DND-41 (cell line): ENCODE measurements around the gene RNU11.

Experiments
- ATAC-seq: fragments of 200-7000 bp; cut with Tn5 transposase; 3 replicates; pipeline ENCODE4 v1.9.1; 2021; ENCODE audit warnings: low read depth; ENCODE audit not compliant: insufficient read depth
- DNase-seq: peaks from one replicate; pipeline ENCODE4 v3.0.0-alpha.2; 2020
- H2AFZ ChIP-seq: 2 replicates; pipeline ENCODE4 v1.6.0; 2012; ENCODE audit warnings: low read depth, low read length
- H3K27ac ChIP-seq: 2 replicates; pipeline ENCODE4 v1.5.1; 2012; ENCODE audit warnings: low read length, inconsistent platforms
- H3K27me3 ChIP-seq: fragments of 200-600 bp; sonication (generic); 2 replicates; pipeline ENCODE4 v1.6.0; 2012; ENCODE audit warnings: low read length, mild to moderate bottlenecking, inconsistent platforms; ENCODE audit not compliant: insufficient read depth, poor library complexity
- H3K36me3 ChIP-seq: 2 replicates; pipeline ENCODE4 v1.5.1; 2012; ENCODE audit warnings: low read length, inconsistent platforms; ENCODE audit not compliant: insufficient read depth
- H3K4me1 ChIP-seq: 2 replicates; pipeline ENCODE4 v1.5.1; 2012; ENCODE audit warnings: mild to moderate bottlenecking, low read length; ENCODE audit not compliant: insufficient read depth
- H3K4me2 ChIP-seq: 2 replicates; pipeline ENCODE4 v1.6.0; 2012; ENCODE audit warnings: mild to moderate bottlenecking, moderate library complexity, low read length, inconsistent platforms; ENCODE audit not compliant: insufficient read depth
- H3K4me3 ChIP-seq, 2 experiments: fragments of 200-600 bp in 1 of 2; shearing (Covaris generic) in 1 of 2; 2 replicates each; pipeline ENCODE4 v1.5.1; 2012 to 2016; ENCODE audit warnings: inconsistent platforms in 2 of 2, low read length in 2 of 2, mild to moderate bottlenecking in 2 of 2, low read depth in 1 of 2, moderate library complexity in 1 of 2
- H3K79me2 ChIP-seq: 2 replicates; pipeline ENCODE4 v1.6.0; 2012; ENCODE audit warnings: low read length, inconsistent platforms; ENCODE audit not compliant: insufficient read depth
- H3K9ac ChIP-seq: 2 replicates; pipeline ENCODE4 v1.6.0; 2012; ENCODE audit warnings: low read depth, mild to moderate bottlenecking, inconsistent platforms, low read length, moderate library complexity
- H3K9me3 ChIP-seq: 2 replicates; pipeline ENCODE4 v1.5.1; 2012; ENCODE audit warnings: low read length, moderate library complexity, mild to moderate bottlenecking, inconsistent platforms; ENCODE audit not compliant: insufficient read depth, severe bottlenecking
- H4K20me1 ChIP-seq: 2 replicates; pipeline ENCODE4 v1.6.0; 2012; ENCODE audit warnings: low read length; ENCODE audit not compliant: insufficient read depth
- CTCF ChIP-seq: IDR thresholded peaks from 2 replicates; pipeline ENCODE4 v1.5.1; 2012; ENCODE audit warnings: borderline replicate concordance, low read length, moderate library complexity, mild to moderate bottlenecking; ENCODE audit not compliant: poor library complexity, severe bottlenecking; ENCODE audit errors: extremely low read depth
- EZH2 ChIP-seq: IDR thresholded peaks from 3 replicates; pipeline ENCODE4 v1.6.1; 2012; ENCODE audit warnings: borderline replicate concordance, low read depth, mild to moderate bottlenecking, moderate library complexity, low read length, inconsistent platforms; ENCODE audit not compliant: severe bottlenecking

RNU11 gene

DNA sequence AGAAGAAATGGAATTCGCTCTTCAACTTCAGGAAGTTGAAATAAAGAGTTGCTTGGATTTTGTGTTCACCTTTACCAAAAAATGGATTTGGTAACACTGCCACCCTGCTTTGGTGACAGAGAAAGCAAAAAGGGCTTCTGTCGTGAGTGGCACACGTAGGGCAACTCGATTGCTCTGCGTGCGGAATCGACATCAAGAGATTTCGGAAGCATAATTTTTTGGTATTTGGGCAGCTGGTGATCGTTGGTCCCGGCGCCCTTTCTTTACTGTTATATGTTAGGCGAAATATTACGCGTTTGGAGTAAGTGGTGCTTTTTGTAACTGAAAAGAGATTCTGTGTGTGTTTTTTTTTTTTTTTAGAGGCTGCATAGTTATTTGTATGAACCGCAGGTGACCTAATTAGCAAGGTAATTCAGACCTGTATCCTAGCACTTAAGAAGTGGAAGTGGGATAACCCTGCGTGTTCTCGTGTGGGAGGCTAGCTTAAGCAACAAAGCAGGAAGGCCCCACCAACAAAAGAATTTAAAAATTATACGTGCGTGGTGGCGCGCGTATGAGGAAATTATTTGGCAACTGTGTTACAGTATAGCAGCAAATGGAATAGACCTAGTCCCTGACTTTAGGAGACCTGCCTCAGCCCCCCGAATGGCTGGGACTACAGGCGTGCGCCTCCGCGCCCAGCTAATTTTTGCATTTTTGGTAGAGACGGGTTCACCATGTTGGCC is at the start of gene RNU11:
RNU11 (plus strand) TSS at position 127 of the 725 bp plus-strand sequence.
- peak within 1 kb of the TSS; percentile 80 for H2AFZ ChIP-seq

DNA sequence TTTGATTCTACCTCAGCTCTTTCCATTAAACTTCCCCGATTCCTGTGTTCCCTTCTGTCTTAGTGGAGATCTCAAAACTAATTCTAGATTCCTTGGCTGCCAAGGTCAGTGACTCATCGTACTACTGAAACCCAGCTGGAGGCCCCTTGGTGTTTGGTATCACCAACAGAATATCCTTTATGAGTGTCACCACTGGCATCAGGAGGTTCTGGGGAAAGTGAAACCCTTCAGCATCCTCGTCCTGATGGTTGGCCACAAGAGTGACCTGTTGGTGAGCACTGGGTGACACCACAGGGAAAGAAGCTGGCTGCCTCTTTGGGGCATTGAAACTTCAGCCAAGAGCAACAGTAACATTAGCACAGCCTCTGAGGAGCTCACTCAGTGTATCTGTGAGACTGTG is 46.7 kb upstream of the RNU11 start:
- DNase-seq (no peak), ATAC-seq (no peak)
- H2AFZ ChIP-seq = no peak overlapping the region
- no peak for TF ChIP-seq EZH2
- TF ChIP-seq CTCF = no peak
- H3K9ac ChIP-seq = no peak overlapping the region
- no peaks in the 10 kb centered on the region for H3K9me3 ChIP-seq
- no peaks in the 10 kb centered on the region for H4K20me1 ChIP-seq
- H3K4me1 ChIP-seq = no peaks in the 10 kb centered on the region
- peaks cover 39% of the 10 kb centered on the region for H3K36me3 ChIP-seq
- no peak overlapping the region for H3K4me3 ChIP-seq
- no peaks in the 10 kb centered on the region for H3K79me2 ChIP-seq
- H3K4me2 ChIP-seq = no peak overlapping the region
- no peak overlapping the region for H3K27ac ChIP-seq
- no peaks in the 10 kb centered on the region for H3K27me3 ChIP-seq

More for the DNA sequence above, at the start of gene RNU11:
- TF ChIP-seq EZH2 (no peak), CTCF (no peak)
- Histone ChIP-seq H4K20me1 (no peaks in the 10 kb centered on the region), H3K36me3 (no peaks in the 10 kb centered on the region), H3K27me3 (no peaks in the 10 kb centered on the region), H3K9ac (peak within 1 kb of the TSS; percentile 66), H3K79me2 (peaks cover 12% of the 10 kb centered on the region; the same call in 1 of the 2 replicates), H3K4me2 (peak within 1 kb of the TSS; percentile 66), H3K27ac (peak within 1 kb of the TSS; percentile 97), H3K4me1 (peaks cover 32% of the 10 kb centered on the region), H3K4me3 (peak within 1 kb of the TSS; percentile 12 to 57; a peak in 3 of 4 replicates), H3K9me3 (no peaks in the 10 kb centered on the region)
- DNase-seq = peak; percentile 93
- ATAC-seq = peak; percentile 75

DNA sequence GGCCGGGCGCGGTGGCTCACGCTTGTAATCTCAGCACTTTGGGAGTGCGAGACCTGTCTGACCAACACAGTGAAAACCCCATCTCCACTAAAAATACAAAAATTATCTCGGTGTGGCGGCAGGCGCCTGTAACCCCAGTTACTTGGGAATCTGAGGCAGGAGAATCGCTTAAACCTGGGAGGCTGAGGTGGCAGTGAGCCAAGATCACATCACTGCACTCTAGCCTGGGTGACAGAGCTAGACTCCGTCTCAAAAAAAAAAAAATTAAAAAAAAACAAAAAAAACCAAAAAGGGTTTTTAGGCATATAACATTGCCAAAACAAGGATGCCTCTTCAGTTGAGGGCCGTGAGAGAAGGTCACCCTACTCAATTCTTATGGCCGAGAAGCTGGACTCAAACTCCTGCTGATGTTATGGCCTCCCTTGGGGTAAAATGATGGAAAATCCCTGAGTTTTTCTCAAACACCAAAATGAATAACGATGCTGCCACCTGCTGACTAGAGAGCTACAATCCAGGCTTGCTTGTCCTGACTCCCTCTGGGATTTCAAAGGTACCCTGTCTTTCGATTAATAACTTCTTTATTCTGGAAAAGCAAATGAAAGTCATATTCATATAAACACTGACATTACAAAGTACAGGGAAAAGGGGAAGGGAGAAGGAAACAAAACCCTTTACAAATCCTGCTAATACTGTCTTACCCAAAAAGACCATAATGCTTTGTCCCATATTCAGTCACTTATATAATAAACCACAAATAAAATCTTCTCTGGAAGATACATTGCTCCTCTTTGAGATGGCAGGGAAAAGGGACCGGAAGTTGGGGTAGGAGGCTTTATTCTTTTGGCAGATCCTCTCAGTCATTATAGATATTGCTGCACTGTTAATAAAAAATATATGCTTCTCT is 45.6 kb upstream of the RNU11 start:
- ATAC-seq (peak; percentile 45; the same call in 1 of the 3 replicates), DNase-seq (peak; percentile 46)
- Histone ChIP-seq H3K4me1 (no peaks in the 10 kb centered on the region), H3K36me3 (peaks cover 50% of the 10 kb centered on the region), H3K79me2 (no peaks in the 10 kb centered on the region), H3K9ac (no peak overlapping the region), H3K4me2 (no peak overlapping the region), H3K27me3 (no peaks in the 10 kb centered on the region), H3K27ac (no peak overlapping the region), H3K4me3 (no peak overlapping the region), H4K20me1 (no peaks in the 10 kb centered on the region), H3K9me3 (no peaks in the 10 kb centered on the region), H2AFZ (no peak overlapping the region)
- TF ChIP-seq CTCF (peak; percentile 79), EZH2 (no peak)
